Mammary epithelial cell (primary cell): Measurements from ENCODE around the gene PIK3AP1.

Source experiments
- EZH2 ChIP-seq: IDR thresholded peaks from 2 replicates; pipeline ENCODE4 v1.6.1; 2012; ENCODE audit warnings: low read length, inconsistent platforms, borderline replicate concordance
- TF ChIP-seq, protein P1 (sequence below), 2 donors: IDR thresholded peaks in 1 of 2; conservative IDR thresholded peaks in 1 of 2; 2 replicates each; pipeline ENCODE4 v1.5.1; 2011 to 2012; ENCODE audit warnings: inconsistent platforms in 2 of 2, low read length in 2 of 2, mild to moderate bottlenecking in 2 of 2, control low read depth in 1 of 2, low read depth in 1 of 2; ENCODE audit not compliant: insufficient read depth in 1 of 2; ENCODE audit errors: extremely low read depth in 1 of 2

DNA sequence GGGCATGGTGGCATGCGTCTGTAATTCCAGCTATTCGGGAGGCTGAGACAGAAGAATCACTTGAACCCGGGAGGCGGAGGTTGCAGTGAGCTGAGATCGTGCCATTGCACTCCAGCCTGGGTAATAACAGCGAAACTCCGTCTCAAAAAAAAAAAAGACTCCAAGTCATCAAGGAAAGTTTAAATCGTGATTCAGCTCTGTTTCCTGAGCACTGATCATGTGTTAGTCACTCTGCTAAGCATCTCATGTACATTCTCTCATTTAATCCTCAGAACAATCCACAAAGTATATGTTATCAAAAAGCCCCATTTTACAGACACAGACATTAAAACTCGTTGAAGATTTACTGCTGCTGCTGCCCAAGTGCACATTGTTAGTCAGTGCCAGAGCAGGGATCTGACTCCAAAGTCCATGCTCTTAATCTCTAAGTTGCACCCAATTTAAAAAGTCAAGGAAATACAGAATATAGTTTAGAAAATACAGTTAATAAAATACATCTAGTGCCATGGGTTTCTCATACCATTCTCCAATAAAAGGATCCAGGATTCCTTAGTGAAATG lies 6.2 kb downstream of the PIK3AP1 start:
- no peak for TF ChIP-seq EZH2
- TF ChIP-seq, protein P1, sequence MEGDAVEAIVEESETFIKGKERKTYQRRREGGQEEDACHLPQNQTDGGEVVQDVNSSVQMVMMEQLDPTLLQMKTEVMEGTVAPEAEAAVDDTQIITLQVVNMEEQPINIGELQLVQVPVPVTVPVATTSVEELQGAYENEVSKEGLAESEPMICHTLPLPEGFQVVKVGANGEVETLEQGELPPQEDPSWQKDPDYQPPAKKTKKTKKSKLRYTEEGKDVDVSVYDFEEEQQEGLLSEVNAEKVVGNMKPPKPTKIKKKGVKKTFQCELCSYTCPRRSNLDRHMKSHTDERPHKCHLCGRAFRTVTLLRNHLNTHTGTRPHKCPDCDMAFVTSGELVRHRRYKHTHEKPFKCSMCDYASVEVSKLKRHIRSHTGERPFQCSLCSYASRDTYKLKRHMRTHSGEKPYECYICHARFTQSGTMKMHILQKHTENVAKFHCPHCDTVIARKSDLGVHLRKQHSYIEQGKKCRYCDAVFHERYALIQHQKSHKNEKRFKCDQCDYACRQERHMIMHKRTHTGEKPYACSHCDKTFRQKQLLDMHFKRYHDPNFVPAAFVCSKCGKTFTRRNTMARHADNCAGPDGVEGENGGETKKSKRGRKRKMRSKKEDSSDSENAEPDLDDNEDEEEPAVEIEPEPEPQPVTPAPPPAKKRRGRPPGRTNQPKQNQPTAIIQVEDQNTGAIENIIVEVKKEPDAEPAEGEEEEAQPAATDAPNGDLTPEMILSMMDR (conservative IDR thresholded peaks at IDR 0.05 in 1 of 2, IDR thresholded peaks at IDR 0.05 in 1 of 2; ENCODE audit: extremely low read depth in 1 of 2, insufficient read depth in 1 of 2, low read depth in 1 of 2, low read length in 2 of 2): no peak
